DMS114 treated with DMSO at 0.1 percent for 48 hours (cell line): ENCODE results near the gene PHPT1.
"Not testable (repeated sequence)": the region's sequence is repeated elsewhere in the genome, so short reads cannot be mapped to it uniquely, and the experiment has no call there.

Experiments used
- DNase-seq: peaks from one replicate; lab custom pipeline; 2025; ENCODE audit not compliant: unreplicated experiment; lab: John Stamatoyannopoulos, UW

The PHPT1 gene

GRCh38 chr9:136837146-136837855, 11.9 kb upstream of the PHPT1 start:
- DNase-seq = no peak

GRCh38 chr9:136837856-136838277, 11.3 kb upstream of the PHPT1 start:
- not testable (repeated sequence) for DNase-seq

GRCh38 chr9:136838314-136839228, 10.6 kb upstream of the PHPT1 start:
- no peak for DNase-seq

- DNase-seq = no peak
These were observed 9.7 kb upstream of the PHPT1 start for GRCh38 chr9:136839229-136840139.

- peak; percentile 18 for DNase-seq
These were observed 8.9 kb upstream of the PHPT1 start for GRCh38 chr9:136840140-136840876.

- peak; percentile 17 for DNase-seq
These were observed 8.1 kb upstream of the PHPT1 start for GRCh38 chr9:136840877-136841645.

GRCh38 chr9:136841646-136842379, 7.4 kb upstream of the PHPT1 start:
- not testable (repeated sequence) for DNase-seq

GRCh38 chr9:136842380-136842948, 6.7 kb upstream of the PHPT1 start, which contains the start of gene AJM1:
AJM1 (plus strand) TSS chr9:136842478; CDS start chr9:136844415, 1,937 bp downstream.
- peak; percentile 43 for DNase-seq

- DNase-seq = not testable (repeated sequence)
These were observed 5.9 kb upstream of the PHPT1 start for GRCh38 chr9:136843159-136843800.

GRCh38 chr9:136843801-136844740, 5.1 kb upstream of the PHPT1 start:
- not testable (repeated sequence) for DNase-seq

GRCh38 chr9:136844761-136845464, 4.3 kb upstream of the PHPT1 start:
- DNase-seq = no peak

GRCh38 chr9:136845465-136846260, 3.5 kb upstream of the PHPT1 start:
- DNase-seq = no peak

GRCh38 chr9:136846376-136847087, 2.7 kb upstream of the PHPT1 start:
- no peak for DNase-seq

GRCh38 chr9:136847088-136847825, 2.0 kb upstream of the PHPT1 start:
- peak; percentile 13 for DNase-seq
